ENCODE measurements around the gene CCDC175. TPM values are rescaled to one million over a fixed set of nuclear protein-coding genes. Genes with fewer than 3 reads are reported as not detected.

Gene CCDC175
- total and polyA plus RNA-seq, 4 donors = not detected

- Histone ChIP-seq H3K9me3 (ENCODE audit: control insufficient read depth in 4 of 4, low read length in 3 of 4) (no peaks in the 10 kb centered on the region), H3K27ac (ENCODE audit: low read depth in 1 of 2, low read length in 2 of 2) (no peak overlapping the region), H3K36me3 (ENCODE audit: control insufficient read depth in 4 of 4, insufficient read depth in 3 of 4, low read depth in 1 of 4, low read length in 3 of 4) (no peaks in the 10 kb centered on the region), H3K4me3 (ENCODE audit: low read depth in 1 of 3, low read length in 3 of 3) (no peak overlapping the region), H3K4me1 (ENCODE audit: control insufficient read depth in 4 of 4, insufficient read depth in 4 of 4, low read length in 3 of 4) (no peaks in the 10 kb centered on the region), H3K9ac (ENCODE audit: low read depth in 1 of 2, low read length in 2 of 2) (no peak overlapping the region), H3K27me3 (ENCODE audit: control insufficient read depth in 4 of 4, insufficient read depth in 4 of 4, low read length in 3 of 4) (peaks cover 0 to 5% (median 4%) of the 10 kb centered on the region in 4 donors)
- WGBS = 68% methylated on average over 3 of the region's 3 CpGs
- no peak for DNase-seq (ENCODE audit: low spot score)
- TF ChIP-seq GABPA (IDR thresholded peaks at IDR 0.05 in 1 of 2, conservative IDR thresholded peaks at IDR 0.05 in 1 of 2) (no peak), NR2F2 (IDR thresholded peaks at IDR 0.05) (no peak)
- TF ChIP-seq, protein P1, sequence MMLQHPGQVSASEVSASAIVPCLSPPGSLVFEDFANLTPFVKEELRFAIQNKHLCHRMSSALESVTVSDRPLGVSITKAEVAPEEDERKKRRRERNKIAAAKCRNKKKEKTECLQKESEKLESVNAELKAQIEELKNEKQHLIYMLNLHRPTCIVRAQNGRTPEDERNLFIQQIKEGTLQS (IDR thresholded peaks at IDR 0.05) = no peak
- TF ChIP-seq, protein P2, sequence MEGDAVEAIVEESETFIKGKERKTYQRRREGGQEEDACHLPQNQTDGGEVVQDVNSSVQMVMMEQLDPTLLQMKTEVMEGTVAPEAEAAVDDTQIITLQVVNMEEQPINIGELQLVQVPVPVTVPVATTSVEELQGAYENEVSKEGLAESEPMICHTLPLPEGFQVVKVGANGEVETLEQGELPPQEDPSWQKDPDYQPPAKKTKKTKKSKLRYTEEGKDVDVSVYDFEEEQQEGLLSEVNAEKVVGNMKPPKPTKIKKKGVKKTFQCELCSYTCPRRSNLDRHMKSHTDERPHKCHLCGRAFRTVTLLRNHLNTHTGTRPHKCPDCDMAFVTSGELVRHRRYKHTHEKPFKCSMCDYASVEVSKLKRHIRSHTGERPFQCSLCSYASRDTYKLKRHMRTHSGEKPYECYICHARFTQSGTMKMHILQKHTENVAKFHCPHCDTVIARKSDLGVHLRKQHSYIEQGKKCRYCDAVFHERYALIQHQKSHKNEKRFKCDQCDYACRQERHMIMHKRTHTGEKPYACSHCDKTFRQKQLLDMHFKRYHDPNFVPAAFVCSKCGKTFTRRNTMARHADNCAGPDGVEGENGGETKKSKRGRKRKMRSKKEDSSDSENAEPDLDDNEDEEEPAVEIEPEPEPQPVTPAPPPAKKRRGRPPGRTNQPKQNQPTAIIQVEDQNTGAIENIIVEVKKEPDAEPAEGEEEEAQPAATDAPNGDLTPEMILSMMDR (IDR thresholded peaks at IDR 0.05; ENCODE audit: low read depth, low read length, missing input control) = no peak
Observed at GRCh38 chr14:59566725-59567124, 9.9 kb downstream of the CCDC175 start.

GRCh38 chr14:59566296-59566695, 10.3 kb downstream of the CCDC175 start:
- H3K4me3 ChIP-seq (ENCODE audit: low read depth in 1 of 3, low read length in 3 of 3) = no peak overlapping the region
- no peak for DNase-seq (ENCODE audit: low spot score)
- no peaks in the 10 kb centered on the region for H3K9me3 ChIP-seq (ENCODE audit: control insufficient read depth in 4 of 4, low read length in 3 of 4)
- H3K9ac ChIP-seq (ENCODE audit: low read depth in 1 of 2, low read length in 2 of 2) = no peak overlapping the region
- H3K4me1 ChIP-seq (ENCODE audit: control insufficient read depth in 4 of 4, insufficient read depth in 4 of 4, low read length in 3 of 4) = no peaks in the 10 kb centered on the region
- peaks cover 0 to 5% (median 4%) of the 10 kb centered on the region in 4 donors for H3K27me3 ChIP-seq (ENCODE audit: control insufficient read depth in 4 of 4, insufficient read depth in 4 of 4, low read length in 3 of 4)
- WGBS = 25% methylated on average over 1 of the region's 1 CpG
- no peaks in the 10 kb centered on the region for H3K36me3 ChIP-seq (ENCODE audit: control insufficient read depth in 4 of 4, insufficient read depth in 3 of 4, low read depth in 1 of 4, low read length in 3 of 4)
- TF ChIP-seq NR2F2 (IDR thresholded peaks at IDR 0.05) = no peak
- no peak for TF ChIP-seq YY1 (IDR thresholded peaks at IDR 0.05)
- TF ChIP-seq HNF4G (IDR thresholded peaks at IDR 0.05) = no peak
- no peak for TF ChIP-seq RXRA (IDR thresholded peaks at IDR 0.05)
- TF ChIP-seq RAD21 (IDR thresholded peaks at IDR 0.05) = no peak
- TF ChIP-seq, protein P2 (IDR thresholded peaks at IDR 0.05; ENCODE audit: low read depth, low read length, missing input control) = no peak
- TF ChIP-seq, protein P3, sequence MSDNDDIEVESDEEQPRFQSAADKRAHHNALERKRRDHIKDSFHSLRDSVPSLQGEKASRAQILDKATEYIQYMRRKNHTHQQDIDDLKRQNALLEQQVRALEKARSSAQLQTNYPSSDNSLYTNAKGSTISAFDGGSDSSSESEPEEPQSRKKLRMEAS (IDR thresholded peaks at IDR 0.05) = no peak
- TF ChIP-seq, protein P4, sequence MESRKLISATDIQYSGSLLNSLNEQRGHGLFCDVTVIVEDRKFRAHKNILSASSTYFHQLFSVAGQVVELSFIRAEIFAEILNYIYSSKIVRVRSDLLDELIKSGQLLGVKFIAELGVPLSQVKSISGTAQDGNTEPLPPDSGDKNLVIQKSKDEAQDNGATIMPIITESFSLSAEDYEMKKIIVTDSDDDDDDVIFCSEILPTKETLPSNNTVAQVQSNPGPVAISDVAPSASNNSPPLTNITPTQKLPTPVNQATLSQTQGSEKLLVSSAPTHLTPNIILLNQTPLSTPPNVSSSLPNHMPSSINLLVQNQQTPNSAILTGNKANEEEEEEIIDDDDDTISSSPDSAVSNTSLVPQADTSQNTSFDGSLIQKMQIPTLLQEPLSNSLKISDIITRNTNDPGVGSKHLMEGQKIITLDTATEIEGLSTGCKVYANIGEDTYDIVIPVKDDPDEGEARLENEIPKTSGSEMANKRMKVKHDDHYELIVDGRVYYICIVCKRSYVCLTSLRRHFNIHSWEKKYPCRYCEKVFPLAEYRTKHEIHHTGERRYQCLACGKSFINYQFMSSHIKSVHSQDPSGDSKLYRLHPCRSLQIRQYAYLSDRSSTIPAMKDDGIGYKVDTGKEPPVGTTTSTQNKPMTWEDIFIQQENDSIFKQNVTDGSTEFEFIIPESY (IDR thresholded peaks at IDR 0.05) = no peak
- no peak for TF ChIP-seq TAF1 (conservative IDR thresholded peaks at IDR 0.05)
- TF ChIP-seq, protein P1 (IDR thresholded peaks at IDR 0.05) = no peak
- no peak for TF ChIP-seq FOXA2 (IDR thresholded peaks at IDR 0.05)
- no peak for TF ChIP-seq JUND (IDR thresholded peaks at IDR 0.05)
- TF ChIP-seq REST (IDR thresholded peaks at IDR 0.05) = no peak
- TF ChIP-seq SP1 (IDR thresholded peaks at IDR 0.05) = no peak
- TF ChIP-seq HNF4A (conservative IDR thresholded peaks at IDR 0.05) = no peak
- TF ChIP-seq FOXA1 (IDR thresholded peaks at IDR 0.05) = no peak
- no peak for TF ChIP-seq GABPA (IDR thresholded peaks at IDR 0.05 in 1 of 2, conservative IDR thresholded peaks at IDR 0.05 in 1 of 2)
- no peak for TF ChIP-seq EGR1 (IDR thresholded peaks at IDR 0.05; ENCODE audit: low read depth in 2 of 2)
- no peak overlapping the region for H3K27ac ChIP-seq (ENCODE audit: low read depth in 1 of 2, low read length in 2 of 2)
